ENCODE data around the gene MPP2. TPM values are rescaled to one million over a fixed set of nuclear protein-coding genes. Genes with fewer than 3 reads are reported as not detected.

The MPP2 gene
- total and polyA plus RNA-seq, 9 of the 15 experiments (the other 6 are each of a cell fraction or from before 2014, with no cell fraction given) = 0.04 to 1.0 (median 0.24) TPM

- Histone ChIP-seq H3K9me3 (replicated peaks; ENCODE audit: control insufficient read depth, insufficient read depth, low read depth, low read length) (no peaks in the 10 kb centered on the region), H3K36me3 (ENCODE audit: control insufficient read depth, insufficient read depth, low read length) (no peaks in the 10 kb centered on the region), H3K4me3 (no peak overlapping the region), H3K79me2 (ENCODE audit: control insufficient read depth, insufficient read depth, low read length) (no peaks in the 10 kb centered on the region), H3K4me2 (ENCODE audit: insufficient read depth, low read length) (no peak overlapping the region), H3K27me3 (ENCODE audit: control insufficient read depth in 2 of 2, insufficient read depth in 2 of 2, low read length in 2 of 2) (peaks cover 24 to 48% of the 10 kb centered on the region in 2 experiments), H3K27ac (ENCODE audit: extremely low read depth, low read depth, low read length) (no peak overlapping the region), H3K9me1 (ENCODE audit: control insufficient read depth, insufficient read depth, low read length) (no peaks in the 10 kb centered on the region), H4K20me1 (replicated peaks; ENCODE audit: control insufficient read depth, insufficient read depth, low read length) (no peaks in the 10 kb centered on the region), H3K4me1 (replicated peaks in 1 of 2; ENCODE audit: control insufficient read depth in 2 of 2, insufficient read depth in 2 of 2, low read length in 2 of 2) (peaks cover 0 to 5% of the 10 kb centered on the region in 2 experiments; a peak in 3 of 5 replicates), H3K9ac (ENCODE audit: insufficient read depth in 1 of 2, low read depth in 2 of 2, low read length in 2 of 2) (no peak overlapping the region), H2AFZ (ENCODE audit: low read depth, low read length) (no peak overlapping the region)
- CTCF ChIA-PET (ENCODE audit: low intra/inter-chr PET ratio) = no interaction called here
- intact Hi-C loops (cut with micrococcal nuclease) = no loop called here
- POLR2A ChIA-PET = interaction anchor here (0.6 to 1.0 kb wide), 2 partner anchors 51 to 84 kb away, joined by 3 read pairs; partner anchors contain the start of gene TMEM101
- WGBS (ENCODE audit: insufficient coverage, low coverage, missing lambda C conversion rate) = 5% methylated on average over 5 of the region's 5 CpGs
- in situ Hi-C loops (cut with MboI) = loop anchor here (25.0 kb wide), 1 partner anchor 406 kb away; the partner anchor contains the start of gene GRN
- no TSS peak for BruUV-seq (replicated peaks)
- no peak for ATAC-seq
- no peak for FAIRE-seq
- no peak for TF ChIP-seq CEBPG (CRISPR knock-in tag; IDR thresholded peaks at IDR 0.05)
- TF ChIP-seq CEBPG (tag; conservative IDR thresholded peaks at IDR 0.05 in 1 of 2, IDR thresholded peaks at IDR 0.05 in 1 of 2) = no peak
- TF ChIP-seq COPS2 (conservative IDR thresholded peaks at IDR 0.05) = no peak
- TF ChIP-seq, protein P1, sequence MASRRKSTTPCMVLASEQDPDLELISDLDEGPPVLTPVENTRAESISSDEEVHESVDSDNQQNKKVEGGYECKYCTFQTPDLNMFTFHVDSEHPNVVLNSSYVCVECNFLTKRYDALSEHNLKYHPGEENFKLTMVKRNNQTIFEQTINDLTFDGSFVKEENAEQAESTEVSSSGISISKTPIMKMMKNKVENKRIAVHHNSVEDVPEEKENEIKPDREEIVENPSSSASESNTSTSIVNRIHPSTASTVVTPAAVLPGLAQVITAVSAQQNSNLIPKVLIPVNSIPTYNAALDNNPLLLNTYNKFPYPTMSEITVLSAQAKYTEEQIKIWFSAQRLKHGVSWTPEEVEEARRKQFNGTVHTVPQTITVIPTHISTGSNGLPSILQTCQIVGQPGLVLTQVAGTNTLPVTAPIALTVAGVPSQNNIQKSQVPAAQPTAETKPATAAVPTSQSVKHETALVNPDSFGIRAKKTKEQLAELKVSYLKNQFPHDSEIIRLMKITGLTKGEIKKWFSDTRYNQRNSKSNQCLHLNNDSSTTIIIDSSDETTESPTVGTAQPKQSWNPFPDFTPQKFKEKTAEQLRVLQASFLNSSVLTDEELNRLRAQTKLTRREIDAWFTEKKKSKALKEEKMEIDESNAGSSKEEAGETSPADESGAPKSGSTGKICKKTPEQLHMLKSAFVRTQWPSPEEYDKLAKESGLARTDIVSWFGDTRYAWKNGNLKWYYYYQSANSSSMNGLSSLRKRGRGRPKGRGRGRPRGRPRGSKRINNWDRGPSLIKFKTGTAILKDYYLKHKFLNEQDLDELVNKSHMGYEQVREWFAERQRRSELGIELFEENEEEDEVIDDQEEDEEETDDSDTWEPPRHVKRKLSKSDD (conservative IDR thresholded peaks at IDR 0.05; ENCODE audit: low read length) = no peak
- no peak for TF ChIP-seq SNRNP70 (optimal IDR thresholded peaks at IDR 0.05; ENCODE audit: low read depth, low read length)
- TF ChIP-seq HSF4 (CRISPR knock-in tag; IDR thresholded peaks at IDR 0.05; ENCODE audit: borderline replicate concordance) = no peak
- TF ChIP-seq PPARD (CRISPR knock-in tag; IDR thresholded peaks at IDR 0.05) = no peak
- TF ChIP-seq ZNF584 (CRISPR knock-in tag; IDR thresholded peaks at IDR 0.05; ENCODE audit: low read depth) = no peak
- no peak for DNase-seq (ENCODE audit: extremely low read depth in 1 of 4, low spot score in 3 of 4)
These were observed 23.8 kb upstream of the MPP2 start for GRCh38 chr17:43931062-43931571.

Data from K562 (cell line).